Keratinocyte (primary cell): Measurements from ENCODE around the gene UCP2. TPM values are rescaled to one million over a fixed set of nuclear protein-coding genes. Genes with fewer than 3 reads are reported as not detected.

Experiments used
- DNase-seq: peaks from one replicate; pipeline ENCODE4 v3.0.0-alpha.2; 2011; ENCODE audit warnings: low read depth, missing footprints, low spot score
- FAIRE-seq: peaks from 2 replicates; lab custom pipeline; 2011; peaks lifted over from hg19 to GRCh38; lab: Jason Lieb, UNC
- H2AFZ ChIP-seq: 2 replicates; pipeline ENCODE4 v1.6.0; 2012; ENCODE audit warnings: low read length, control low read depth, inconsistent platforms; ENCODE audit not compliant: control insufficient read depth
- H3K27ac ChIP-seq: 2 replicates; pipeline ENCODE4 v1.5.1; 2011; ENCODE audit warnings: low read length; ENCODE audit not compliant: control insufficient read depth, insufficient read depth
- H3K27me3 ChIP-seq: 3 replicates; pipeline ENCODE4 v1.6.0; 2011; ENCODE audit warnings: low read length; ENCODE audit not compliant: control insufficient read depth, insufficient read depth; ENCODE audit errors: extremely low read depth
- H3K36me3 ChIP-seq, 2 experiments: 2 replicates in 1 of 2; 3 replicates in 1 of 2; pipeline ENCODE4 v1.5.1; 2011; ENCODE audit warnings: low read length in 2 of 2, mild to moderate bottlenecking in 1 of 2; ENCODE audit not compliant: control insufficient read depth in 2 of 2, insufficient read depth in 2 of 2; ENCODE audit errors: extremely low read depth in 1 of 2
- H3K4me1 ChIP-seq: 3 replicates; pipeline ENCODE4 v1.5.1; 2011; ENCODE audit warnings: low read length; ENCODE audit not compliant: control insufficient read depth, insufficient read depth; ENCODE audit errors: extremely low read depth
- H3K4me2 ChIP-seq: 3 replicates; pipeline ENCODE4 v1.6.0; 2011; ENCODE audit warnings: low read depth, low read length; ENCODE audit not compliant: control insufficient read depth, insufficient read depth; ENCODE audit errors: extremely low read depth
- H3K4me3 ChIP-seq, 3 experiments: fragments of 200-600 bp in 1 of 3; sonication (generic) in 1 of 3; 2 replicates in 2 of 3; 3 replicates in 1 of 3; pipeline ENCODE4 v1.5.1; 2011 to 2016; ENCODE audit warnings: low read length in 3 of 3, mild to moderate bottlenecking in 3 of 3, control low read depth in 2 of 3, inconsistent platforms in 1 of 3, low read depth in 1 of 3, mixed read lengths in 1 of 3, mixed run types in 1 of 3, moderate library complexity in 1 of 3; ENCODE audit not compliant: control insufficient read depth in 2 of 3, insufficient read depth in 2 of 3; ENCODE audit errors: extremely low read depth in 1 of 3
- H3K79me2 ChIP-seq: 2 replicates; pipeline ENCODE4 v1.6.0; 2012; ENCODE audit warnings: low read length; ENCODE audit not compliant: control insufficient read depth, insufficient read depth
- H3K9ac ChIP-seq: 3 replicates; pipeline ENCODE4 v1.6.0; 2011; ENCODE audit warnings: low read length; ENCODE audit not compliant: control insufficient read depth, insufficient read depth; ENCODE audit errors: extremely low read depth
- H3K9me1 ChIP-seq: 3 replicates; pipeline ENCODE4 v1.6.0; 2011; ENCODE audit warnings: low read length; ENCODE audit not compliant: control insufficient read depth, insufficient read depth; ENCODE audit errors: extremely low read depth
- H3K9me3 ChIP-seq: 2 replicates; pipeline ENCODE4 v1.5.1; 2012; ENCODE audit warnings: low read depth, low read length; ENCODE audit not compliant: control insufficient read depth
- H4K20me1 ChIP-seq: 3 replicates; pipeline ENCODE4 v1.6.0; 2011; ENCODE audit warnings: low read length; ENCODE audit not compliant: control insufficient read depth, insufficient read depth; ENCODE audit errors: extremely low read depth
- EZH2 ChIP-seq: IDR thresholded peaks from one replicate; pipeline ENCODE4 v1.6.1; 2012; ENCODE audit warnings: inconsistent platforms, mild to moderate bottlenecking, low read length, moderate library complexity
- dilution Hi-C: fragments of 300-500 bp; cut with MboI; formaldehyde crosslinking; loops from one replicate; pipeline ENCODE4 v1.7.0; 2020; ENCODE audit warnings: low sequenced_read_pairs; ENCODE audit not compliant: extremely low pct_ligation_motif_present
- polyA plus RNA-seq, 5 experiments: library from polyadenylated mRNA; depleted of rRNA in 3 of 5; stranded (reverse) in 3 of 5; stranded (forward) in 1 of 5; unstranded in 1 of 5; fragments of >200 nt; gene quantifications; 1 replicate in 1 of 5; 2 replicates in 3 of 5; 3 replicates in 1 of 5; pipeline versions ENCODE4 v1.2.1 to v1.2.3, GENCODE V29; 2011 to 2012; ENCODE audit warnings: missing spikeins in 2 of 5, low read depth in 1 of 5, low replicate concordance in 1 of 5
- TF ChIP-seq, protein P1 (sequence below), 3 experiments: IDR thresholded peaks in 1 of 3; conservative IDR thresholded peaks in 1 of 3; optimal IDR thresholded peaks in 1 of 3; 2 replicates in 2 of 3; 3 replicates in 1 of 3; pipeline versions ENCODE3 to v1.5.1; 2011; ENCODE audit warnings: low read length in 3 of 3, mild to moderate bottlenecking in 3 of 3, moderate library complexity in 2 of 3, control low read depth in 1 of 3, inconsistent platforms in 1 of 3; ENCODE audit not compliant: insufficient read depth in 2 of 3; ENCODE audit errors: extremely low read depth in 1 of 3

Gene UCP2
- polyA plus RNA-seq, 1 donor (not counting 4 experiments of a cell fraction or from before 2014, with no cell fraction given): 1.1 TPM

DNA sequence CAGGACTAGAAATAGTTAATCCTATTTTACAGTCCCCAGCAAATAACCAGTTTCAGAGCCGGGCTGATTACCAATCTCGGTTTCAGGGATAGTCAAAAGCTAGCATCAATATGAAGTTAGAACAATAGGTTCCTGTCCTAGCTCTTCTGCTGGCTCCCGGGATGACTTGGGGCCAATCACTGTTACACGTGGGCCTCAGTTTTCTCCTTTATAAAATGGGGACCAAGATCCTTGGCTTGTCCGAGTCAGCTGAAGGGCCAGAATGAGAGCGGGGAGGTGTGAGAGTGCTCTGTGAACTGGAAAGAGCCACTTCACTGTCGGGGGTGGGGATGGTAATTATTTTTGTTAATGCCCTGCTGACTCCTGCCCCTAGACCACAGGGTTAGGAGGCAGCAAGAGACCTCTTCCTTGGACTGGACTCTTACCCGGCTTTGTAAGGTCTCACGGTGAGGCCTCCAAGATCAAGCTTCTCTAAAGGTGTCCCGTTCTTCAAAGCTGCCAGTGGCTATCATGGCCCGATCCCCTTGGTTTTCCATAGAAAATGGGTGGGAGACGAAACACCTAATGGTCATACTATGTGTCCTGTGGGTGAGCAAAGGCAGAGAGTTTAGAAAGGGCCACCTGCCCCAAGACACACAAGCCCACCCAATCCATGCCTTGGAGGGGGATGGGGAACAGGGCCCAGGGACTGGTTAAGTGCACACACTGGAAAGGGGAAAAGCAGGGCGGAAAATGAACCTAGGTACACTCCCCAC is 1.4 kb downstream of the UCP2 start:
- Histone ChIP-seq H3K27ac (no peak overlapping the region), H3K9me3 (no peaks in the 10 kb centered on the region), H3K27me3 (peaks cover 3% of the 10 kb centered on the region), H3K9ac (no peak overlapping the region), H3K4me1 (peaks cover 9% of the 10 kb centered on the region), H3K36me3 (no peaks in the 10 kb centered on the region), H2AFZ (no peak overlapping the region), H3K4me3 (no peak overlapping the region), H3K9me1 (no peaks in the 10 kb centered on the region), H4K20me1 (no peaks in the 10 kb centered on the region), H3K4me2 (no peak overlapping the region), H3K79me2 (no peaks in the 10 kb centered on the region)
- TF ChIP-seq EZH2: no peak
- TF ChIP-seq, protein P1, sequence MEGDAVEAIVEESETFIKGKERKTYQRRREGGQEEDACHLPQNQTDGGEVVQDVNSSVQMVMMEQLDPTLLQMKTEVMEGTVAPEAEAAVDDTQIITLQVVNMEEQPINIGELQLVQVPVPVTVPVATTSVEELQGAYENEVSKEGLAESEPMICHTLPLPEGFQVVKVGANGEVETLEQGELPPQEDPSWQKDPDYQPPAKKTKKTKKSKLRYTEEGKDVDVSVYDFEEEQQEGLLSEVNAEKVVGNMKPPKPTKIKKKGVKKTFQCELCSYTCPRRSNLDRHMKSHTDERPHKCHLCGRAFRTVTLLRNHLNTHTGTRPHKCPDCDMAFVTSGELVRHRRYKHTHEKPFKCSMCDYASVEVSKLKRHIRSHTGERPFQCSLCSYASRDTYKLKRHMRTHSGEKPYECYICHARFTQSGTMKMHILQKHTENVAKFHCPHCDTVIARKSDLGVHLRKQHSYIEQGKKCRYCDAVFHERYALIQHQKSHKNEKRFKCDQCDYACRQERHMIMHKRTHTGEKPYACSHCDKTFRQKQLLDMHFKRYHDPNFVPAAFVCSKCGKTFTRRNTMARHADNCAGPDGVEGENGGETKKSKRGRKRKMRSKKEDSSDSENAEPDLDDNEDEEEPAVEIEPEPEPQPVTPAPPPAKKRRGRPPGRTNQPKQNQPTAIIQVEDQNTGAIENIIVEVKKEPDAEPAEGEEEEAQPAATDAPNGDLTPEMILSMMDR (optimal IDR thresholded peaks at IDR 0.05 in 1 of 3, IDR thresholded peaks at IDR 0.05 in 1 of 3, conservative IDR thresholded peaks at IDR 0.05 in 1 of 3; ENCODE audit: extremely low read depth in 1 of 3, insufficient read depth in 2 of 3, low read length in 3 of 3): no peak
- DNase-seq (no peak), FAIRE-seq (no peak)
- dilution Hi-C loops: no loop called here

DNA sequence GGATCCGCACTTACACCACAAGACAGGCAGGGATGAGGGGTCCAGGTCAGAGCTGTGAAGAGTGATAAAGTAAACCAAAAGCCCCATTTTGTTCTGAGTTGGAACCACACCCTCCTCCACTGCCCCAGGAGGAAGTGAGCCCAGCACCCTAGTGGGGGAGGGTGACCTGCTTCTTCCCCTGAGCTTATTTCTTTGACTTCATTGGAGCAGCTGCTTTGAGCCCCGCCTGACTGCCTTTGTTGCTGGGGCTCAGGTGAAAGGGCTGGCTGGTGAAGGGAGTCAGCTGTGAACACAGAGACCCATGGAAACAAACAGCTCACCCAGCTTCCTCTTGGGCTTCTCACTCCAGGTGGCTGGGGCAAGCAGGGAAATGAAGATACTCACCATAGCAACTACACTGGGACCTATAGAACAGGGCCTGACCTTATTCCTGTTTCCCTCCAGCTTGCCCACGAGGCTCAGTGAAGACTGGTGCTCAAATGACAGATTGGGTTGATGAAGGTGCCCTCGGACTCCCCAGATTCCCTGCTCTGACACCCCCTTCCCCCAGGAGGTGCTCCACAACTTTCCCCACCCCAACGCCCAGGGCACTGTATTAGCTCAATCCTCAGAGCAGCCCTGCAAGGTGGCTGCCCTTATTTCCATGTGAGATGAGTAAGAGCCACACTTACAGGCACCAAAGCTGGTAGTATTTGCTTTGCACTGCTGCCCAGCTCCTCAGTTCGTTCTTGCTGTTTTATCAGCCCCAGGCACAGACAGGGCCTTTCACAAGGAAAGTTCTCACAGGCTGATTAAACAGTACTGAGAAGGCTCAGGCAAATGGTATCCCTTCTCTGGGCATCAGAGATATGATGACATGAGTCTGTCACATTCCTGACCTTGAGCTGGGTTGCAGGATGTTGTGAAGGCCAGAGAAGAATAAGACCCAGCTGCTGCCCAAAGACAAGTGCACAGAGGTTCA is 2.4 kb downstream of the UCP2 start:
- Histone ChIP-seq H3K4me2 (no peak overlapping the region), H3K9me3 (no peaks in the 10 kb centered on the region), H3K27me3 (peaks cover 3% of the 10 kb centered on the region), H4K20me1 (no peaks in the 10 kb centered on the region), H3K4me3 (no peak overlapping the region), H3K9ac (no peak overlapping the region), H3K36me3 (no peaks in the 10 kb centered on the region), H3K27ac (no peak overlapping the region), H2AFZ (peak overlapping the region; percentile 2), H3K4me1 (peaks cover 9% of the 10 kb centered on the region), H3K79me2 (no peaks in the 10 kb centered on the region), H3K9me1 (no peaks in the 10 kb centered on the region)
- no peak for DNase-seq
- TF ChIP-seq, protein P1 (optimal IDR thresholded peaks at IDR 0.05 in 1 of 3, IDR thresholded peaks at IDR 0.05 in 1 of 3, conservative IDR thresholded peaks at IDR 0.05 in 1 of 3; ENCODE audit: extremely low read depth in 1 of 3, insufficient read depth in 2 of 3, low read length in 3 of 3): no peak
- no peak for TF ChIP-seq EZH2
- dilution Hi-C loops: no loop called here
- FAIRE-seq: no peak
